HepG2 (cell line): ENCODE results near the gene RNH1. TPM values are rescaled to one million over a fixed set of nuclear protein-coding genes. Genes with fewer than 3 reads are reported as not detected.
A peak's percentile ranks its signal among the peaks of the same experiment; 100 is the strongest.

Experiments used
- BRCA1 ChIP-seq: sonication (generic); formaldehyde crosslinking; IDR thresholded peaks from 2 replicates; pipeline ENCODE4 v1.4.0; 2020; ENCODE audit warnings: missing genetic modification reagents
- CHD2 ChIP-seq: IDR thresholded peaks from 2 replicates; pipeline ENCODE4 v1.6.1; 2011; ENCODE audit warnings: low read depth, low read length, improper control_type of control experiment
- ETS1 ChIP-seq: sonication (generic); formaldehyde crosslinking; IDR thresholded peaks from 2 replicates; pipeline ENCODE4 v1.4.0; 2020; ENCODE audit warnings: missing genetic modification reagents
- GFI1 ChIP-seq: sonication (generic); formaldehyde crosslinking; IDR thresholded peaks from 2 replicates; pipeline ENCODE4 v1.5.0; 2020; ENCODE audit warnings: missing genetic modification reagents, mild to moderate bottlenecking, borderline replicate concordance
- HCFC1 ChIP-seq: fragments of 150-350 bp; IDR thresholded peaks from 2 replicates; pipeline ENCODE4 v1.6.1; 2014; ENCODE audit warnings: low read depth, low read length
- MTF2 ChIP-seq: sonication (generic); formaldehyde crosslinking; IDR thresholded peaks from 2 replicates; pipeline ENCODE4 v1.5.0; 2020; ENCODE audit warnings: missing genetic modification reagents, borderline replicate concordance
- PHF20 ChIP-seq: sonication (generic); formaldehyde crosslinking; IDR thresholded peaks from 2 replicates; pipeline ENCODE4 v1.5.0; 2020; ENCODE audit warnings: mild to moderate bottlenecking, missing genetic modification reagents
- SOX5 ChIP-seq: IDR thresholded peaks from 2 replicates; pipeline ENCODE4 v1.6.1; 2016; ENCODE audit warnings: borderline replicate concordance
- TAF1 ChIP-seq: sonication (generic); formaldehyde crosslinking; IDR thresholded peaks from 2 replicates; pipeline ENCODE4 v1.4.0; 2020; ENCODE audit warnings: missing genetic modification reagents
- TARDBP ChIP-seq: sonication (generic); formaldehyde crosslinking; IDR thresholded peaks from 2 replicates; pipeline ENCODE4 v1.8.0; 2022; ENCODE audit warnings: mild to moderate bottlenecking, missing genetic modification reagents
- TBX2 ChIP-seq: sonication (generic); formaldehyde crosslinking; IDR thresholded peaks from 2 replicates; pipeline ENCODE4 v1.5.0; 2020; ENCODE audit warnings: missing genetic modification reagents, mild to moderate bottlenecking, borderline replicate concordance
- ZBTB10 ChIP-seq: sonication (generic); formaldehyde crosslinking; IDR thresholded peaks from 2 replicates; pipeline ENCODE4 v1.4.0; 2020; ENCODE audit warnings: missing genetic modification reagents, borderline replicate concordance
- ZBTB38 ChIP-seq: sonication (generic); formaldehyde crosslinking; IDR thresholded peaks from 2 replicates; pipeline ENCODE4 v1.5.1; 2020; ENCODE audit warnings: mild to moderate bottlenecking, missing genetic modification reagents
- ZFY ChIP-seq: sonication (generic); formaldehyde crosslinking; IDR thresholded peaks from 2 replicates; pipeline ENCODE4 v1.4.0; 2020; ENCODE audit warnings: missing genetic modification reagents
- ZNF124 ChIP-seq: sonication (generic); formaldehyde crosslinking; IDR thresholded peaks from 2 replicates; pipeline ENCODE4 v1.4.0; 2020; ENCODE audit warnings: missing genetic modification reagents
- ZNF136 ChIP-seq: sonication (generic); formaldehyde crosslinking; IDR thresholded peaks from 2 replicates; pipeline ENCODE4 v1.8.1; 2022; ENCODE audit warnings: low read depth, mild to moderate bottlenecking, moderate library complexity, missing genetic modification reagents
- ZNF639 ChIP-seq: conservative IDR thresholded peaks from 2 replicates; pipeline ENCODE4 v1.6.1; 2018; ENCODE audit warnings: missing genetic modification reagents
- ZNF670 ChIP-seq: sonication (generic); formaldehyde crosslinking; IDR thresholded peaks from 2 replicates; pipeline ENCODE4 v1.8.0; 2022; ENCODE audit warnings: mild to moderate bottlenecking, missing genetic modification reagents, borderline replicate concordance
- ZNF720 ChIP-seq: sonication (generic); formaldehyde crosslinking; IDR thresholded peaks from 2 replicates; pipeline ENCODE4 v1.4.0; 2020; ENCODE audit warnings: missing genetic modification reagents
- ZNF780A ChIP-seq: sonication (generic); formaldehyde crosslinking; IDR thresholded peaks from 2 replicates; pipeline ENCODE4 v1.8.0; 2022; ENCODE audit warnings: mild to moderate bottlenecking, missing genetic modification reagents, moderate library complexity
- ZNF788 ChIP-seq: sonication (generic); formaldehyde crosslinking; IDR thresholded peaks from 2 replicates; pipeline ENCODE4 v1.5.0; 2020; ENCODE audit warnings: mild to moderate bottlenecking, missing genetic modification reagents, borderline replicate concordance
- polyA plus RNA-seq, 8 experiments: library from polyadenylated mRNA; depleted of rRNA in 3 of 8; stranded (reverse) in 7 of 8; unstranded in 1 of 8; fragments of >200 nt; fragmentation: Illumina TruSeq in 4 of 8; extraction: Trizol in 4 of 8; gene quantifications; 2 replicates each; pipeline versions ENCODE4 v1.2.1 to v1.2.3, GENCODE V29; 2011 to 2016; ENCODE audit warnings: low read depth in 4 of 8, missing spikeins in 1 of 8, mixed read lengths in 1 of 8; ENCODE audit not compliant: insufficient read depth in 1 of 8
- total RNA-seq, 5 experiments: library from RNA; depleted of rRNA; stranded (reverse); fragments of >200 nt; fragmentation: Illumina TruSeq; extraction: Trizol; gene quantifications; 2 replicates each; pipeline ENCODE4 v1.2.3, GENCODE V29; 2016; ENCODE audit warnings: low read depth in 1 of 5
- TF ChIP-seq, protein P1 (sequence below): sonication (generic); formaldehyde crosslinking; IDR thresholded peaks from 2 replicates; pipeline ENCODE4 v1.5.0; 2020; ENCODE audit warnings: missing genetic modification reagents

Gene RNH1
- total and polyA plus RNA-seq, 2 of the 13 experiments (the other 11 are each of a cell fraction or from before 2014, with no cell fraction given): 36.0 to 74.1 TPM

DNA sequence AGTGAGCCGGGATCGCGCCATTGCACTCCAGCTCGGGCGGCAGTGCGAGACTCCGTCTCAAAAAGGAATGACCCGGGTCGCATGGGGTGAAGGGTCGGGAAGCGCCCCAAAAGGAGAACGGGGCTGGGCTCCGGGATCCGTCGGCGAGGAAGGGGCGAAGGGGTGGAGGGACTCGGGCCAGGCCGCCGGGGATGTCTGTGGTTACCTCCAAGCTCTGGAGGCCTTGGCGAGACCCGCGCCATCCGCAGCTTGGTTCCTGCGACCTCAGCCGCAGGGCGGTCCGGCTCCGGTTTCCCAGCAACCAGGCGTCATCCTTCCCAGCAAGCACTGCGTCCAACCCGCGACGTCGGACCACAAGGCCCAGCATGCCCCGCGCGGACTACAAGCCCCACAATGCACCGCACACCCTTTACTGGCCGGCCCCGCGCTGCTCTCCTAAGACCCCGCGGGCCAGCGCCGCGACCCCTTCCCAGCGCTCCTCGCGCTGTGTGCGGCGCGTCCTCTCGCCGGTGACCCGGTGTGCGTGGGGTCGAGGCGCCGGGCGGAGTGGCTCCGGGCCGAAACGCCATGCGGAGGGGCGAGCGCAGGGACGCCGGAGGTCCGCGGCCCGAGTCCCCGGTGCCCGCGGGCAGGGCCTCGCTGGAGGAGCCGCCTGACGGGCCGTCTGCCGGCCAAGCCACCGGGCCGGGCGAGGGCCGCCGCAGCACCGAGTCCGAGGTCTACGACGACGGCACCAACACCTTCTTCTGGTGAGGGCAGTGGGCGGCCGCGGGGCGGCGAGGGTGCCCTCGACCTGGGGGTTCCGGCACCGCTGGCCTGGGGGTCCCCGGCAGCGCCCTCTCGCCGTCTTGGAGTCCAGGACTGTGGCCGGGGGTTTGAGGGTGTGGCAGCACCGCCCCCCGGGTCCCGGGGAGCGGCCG is 56.9 kb downstream of the RNH1 start, which contains the start of gene PTDSS2 (continued):
- TF ChIP-seq ZBTB10 (peak; percentile 72; the same call in 1 of the 2 replicates), ZNF670 (CRISPR knock-in tag) (0 out of 2 replicates have a peak, but pooled peaks have one; percentile 51), PHF20 (CRISPR knock-in tag) (peak; percentile 66), MTF2 (CRISPR knock-in tag) (peak; percentile 60; the same call in 1 of the 2 replicates), ZNF788 (CRISPR knock-in tag) (peak; percentile 86; the same call in 1 of the 2 replicates), ZFY (CRISPR knock-in tag) (peak; percentile 99), ZNF136 (peak; percentile 59; the same call in 1 of the 2 replicates), ETS1 (CRISPR knock-in tag) (peak; percentile 33; the same call in 1 of the 2 replicates), ZNF720 (peak; percentile 36; the same call in 1 of the 2 replicates), ZNF780A (CRISPR knock-in tag) (no peak), ZNF124 (CRISPR knock-in tag) (peak; percentile 81), BRCA1 (CRISPR knock-in tag) (peak; percentile 60; the same call in 1 of the 2 replicates), TAF1 (peak; percentile 75; the same call in 1 of the 2 replicates), CHD2 (peak; percentile 57), TBX2 (CRISPR knock-in tag) (peak; percentile 17; the same call in 1 of the 2 replicates), GFI1 (CRISPR knock-in tag) (0 out of 2 replicates have a peak, but pooled peaks have one; percentile 64), TARDBP (peak; percentile 75), HCFC1 (peak; percentile 98), SOX5 (CRISPR knock-in tag) (peak; percentile 42; the same call in 1 of the 2 replicates), ZNF639 (CRISPR knock-in tag) (peak; percentile 85), ZBTB38 (peak; percentile 49; the same call in 1 of the 2 replicates)
- TF ChIP-seq, protein P1, sequence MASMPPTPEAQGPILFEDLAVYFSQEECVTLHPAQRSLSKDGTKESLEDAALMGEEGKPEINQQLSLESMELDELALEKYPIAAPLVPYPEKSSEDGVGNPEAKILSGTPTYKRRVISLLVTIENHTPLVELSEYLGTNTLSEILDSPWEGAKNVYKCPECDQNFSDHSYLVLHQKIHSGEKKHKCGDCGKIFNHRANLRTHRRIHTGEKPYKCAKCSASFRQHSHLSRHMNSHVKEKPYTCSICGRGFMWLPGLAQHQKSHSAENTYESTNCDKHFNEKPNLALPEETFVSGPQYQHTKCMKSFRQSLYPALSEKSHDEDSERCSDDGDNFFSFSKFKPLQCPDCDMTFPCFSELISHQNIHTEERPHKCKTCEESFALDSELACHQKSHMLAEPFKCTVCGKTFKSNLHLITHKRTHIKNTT (CRISPR knock-in tag): peak; percentile 100
